Measurements from ENCODE around the gene DTNBP1. TPM values are rescaled to one million over a fixed set of nuclear protein-coding genes. Genes with fewer than 3 reads are reported as not detected.

Gene DTNBP1
- total and polyA plus RNA-seq, 2 of the 8 experiments (the other 6 are each of a cell fraction or from before 2014, with no cell fraction given): 13.5 to 22.1 TPM

DNA sequence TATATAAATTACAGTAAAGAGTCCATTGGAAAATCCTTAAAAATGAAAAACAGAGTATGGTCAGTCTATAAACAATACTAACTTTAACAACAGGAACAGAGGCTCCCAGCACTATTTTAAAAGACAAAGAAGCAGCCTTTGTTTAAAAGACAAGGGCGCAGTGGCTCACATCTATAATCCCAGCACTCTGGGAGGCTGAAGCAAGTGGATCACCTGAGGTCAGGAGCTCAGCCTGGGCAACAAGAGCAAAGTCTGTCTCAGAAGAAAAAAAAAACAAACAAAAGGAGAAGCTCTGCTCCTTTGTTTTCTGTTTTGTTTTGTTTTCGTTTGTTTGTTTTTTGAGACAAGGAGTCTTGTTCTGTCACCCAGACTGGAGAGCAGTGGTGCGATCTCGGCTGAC, 89.4 kb downstream of the DTNBP1 start:
- H3K36me3 ChIP-seq (ENCODE audit: control insufficient read depth in 2 of 4, insufficient read depth in 4 of 4, low read length in 3 of 4): no peaks in the 10 kb centered on the region
- peaks cover 0 to 15% (median 9%) of the 10 kb centered on the region in 4 experiments for H3K4me1 ChIP-seq (replicated peaks in 1 of 4; ENCODE audit: control insufficient read depth in 3 of 4, insufficient read depth in 4 of 4, low read length in 3 of 4)
- H4K5ac ChIP-seq (ENCODE audit: insufficient read length, low read depth, low read length): no peak overlapping the region
- H4K8ac ChIP-seq (ENCODE audit: extremely low read depth, insufficient read depth, low read length): no peak overlapping the region
- no peak overlapping the region for H3K4me3 ChIP-seq (ENCODE audit: extremely low read depth in 1 of 4, insufficient read depth in 2 of 4, low read depth in 3 of 4, low read length in 4 of 4)
- no peaks in the 10 kb centered on the region for H3K79me2 ChIP-seq (ENCODE audit: control insufficient read depth in 1 of 2, insufficient read depth in 2 of 2, low read length in 2 of 2)
- H3K23me2 ChIP-seq (ENCODE audit: low read depth, low read length): no peaks in the 10 kb centered on the region
- H3K27ac ChIP-seq (ENCODE audit: low read depth, low read length): no peak overlapping the region
- no peak overlapping the region for H3K23ac ChIP-seq (ENCODE audit: insufficient read length)
- DNase-seq (ENCODE audit: low read depth in 1 of 2, low spot score in 2 of 2) (peak in 1 of 2 experiments; percentile 23), FAIRE-seq (peak; percentile 13)
- H3K56ac ChIP-seq (replicated peaks; ENCODE audit: insufficient read length, low read depth, low read length): no peak overlapping the region
- no peak overlapping the region for H3K14ac ChIP-seq (ENCODE audit: insufficient read length)
- no peak overlapping the region for H3K9ac ChIP-seq (replicated peaks in 1 of 4; ENCODE audit: extremely low read depth in 1 of 4, low read depth in 3 of 4, low read length in 3 of 4)
- no peak overlapping the region for H4K91ac ChIP-seq (replicated peaks; ENCODE audit: insufficient read length, low read length)
- CTCF ChIA-PET (ENCODE audit: partially characterized antibody): interaction anchor here (2.3 kb wide), 1 partner anchor 50 kb away, joined by 8 read pairs; no protein-coding TSS in a partner anchor
- peaks cover 0 to 4% of the 10 kb centered on the region in 2 experiments for H4K20me1 ChIP-seq (replicated peaks in 1 of 2; ENCODE audit: control insufficient read depth in 1 of 2, insufficient read depth in 2 of 2, low read length in 2 of 2)
- no peaks in the 10 kb centered on the region for H3K9me3 ChIP-seq (ENCODE audit: insufficient read depth in 2 of 2, low read depth in 1 of 2, low read length in 1 of 2)
- WGBS, 2 experiments (ENCODE audit: extremely low coverage in 1 of 2, insufficient coverage in 1 of 2, insufficient read length in 1 of 2, insufficient replicate concordance in 2 of 2, low coverage in 1 of 2, low lambda C conversion rate in 2 of 2, missing lambda C conversion rate in 1 of 2): 63% methylated on average over 4 of the region's 4 CpGs; no CpG with 5 or more reads in 1 of the 2 experiments
- H2AK5ac ChIP-seq (ENCODE audit: low read depth, low read length): no peak overlapping the region
- no peak overlapping the region for H3K18ac ChIP-seq (ENCODE audit: extremely low read depth, low read length)
- no peak overlapping the region for H2AFZ ChIP-seq (ENCODE audit: low read length)
- no peak overlapping the region for H2BK15ac ChIP-seq (ENCODE audit: low read length)
- no peaks in the 10 kb centered on the region for H3K79me1 ChIP-seq (ENCODE audit: low read depth, low read length)
- no peak overlapping the region for H3K4ac ChIP-seq (replicated peaks; ENCODE audit: insufficient read length, low read depth, low read length)
- no peak overlapping the region for H2BK12ac ChIP-seq (ENCODE audit: low read depth, low read length)
- H2BK5ac ChIP-seq (ENCODE audit: low read depth, low read length): no peak overlapping the region
- no peak overlapping the region for H2BK120ac ChIP-seq (replicated peaks; ENCODE audit: low read depth, low read length)
- no peak overlapping the region for H2BK20ac ChIP-seq (ENCODE audit: low read length)
- H3K27me3 ChIP-seq (replicated peaks in 1 of 4; ENCODE audit: control insufficient read depth in 3 of 4, extremely low read depth in 1 of 4, insufficient read depth in 3 of 4, low read length in 3 of 4): no peaks in the 10 kb centered on the region
- POLR2A ChIA-PET (ENCODE audit: partially characterized antibody): no interaction called here
- no peak overlapping the region for H3K4me2 ChIP-seq (ENCODE audit: insufficient read depth in 1 of 2, low read depth in 2 of 2, low read length in 2 of 2)
- TF ChIP-seq TEAD4 (IDR thresholded peaks at IDR 0.05; ENCODE audit: low read depth, low read length): no peak
- no peak for TF ChIP-seq RAD21 (IDR thresholded peaks at IDR 0.05 in 1 of 2, conservative IDR thresholded peaks at IDR 0.05 in 1 of 2; ENCODE audit: low read depth in 2 of 2, low read length in 2 of 2)
